ENCODE results near the gene MAD1L1. TPM values are rescaled to one million over a fixed set of nuclear protein-coding genes. Genes with fewer than 3 reads are reported as not detected.

MAD1L1 gene
- total RNA-seq, 1 donor from 2014 or later, result 53.8 TPM

GRCh38 chr7:2080477-2080876 lies 152.3 kb downstream of the MAD1L1 start:
- Mint-ChIP-seq H3K27ac (ENCODE audit: unreplicated experiment) (peak overlapping the region; percentile 57), H3K4me1 (peaks cover 39% of the 10 kb centered on the region), H3K4me3 (no peak overlapping the region), H3K27me3 (ENCODE audit: low read depth) (no peaks in the 10 kb centered on the region), H3K36me3 (ENCODE audit: low read depth) (no peaks in the 10 kb centered on the region), H3K9me3 (no peaks in the 10 kb centered on the region)
- no peak for DNase-seq (ENCODE audit: low read depth, low spot score)
- TF ChIP-seq CTCF (conservative IDR thresholded peaks at IDR 0.05), result no peak

- no peak for DNase-seq (ENCODE audit: low read depth, low spot score)
- Mint-ChIP-seq H3K4me1 (peaks cover 39% of the 10 kb centered on the region), H3K27me3 (ENCODE audit: low read depth) (no peaks in the 10 kb centered on the region), H3K9me3 (no peaks in the 10 kb centered on the region), H3K4me3 (no peak overlapping the region), H3K36me3 (ENCODE audit: low read depth) (no peaks in the 10 kb centered on the region), H3K27ac (ENCODE audit: unreplicated experiment) (no peak overlapping the region)
- no peak for TF ChIP-seq CTCF (conservative IDR thresholded peaks at IDR 0.05)
Measured at GRCh38 chr7:2080060-2080387, 152.7 kb downstream of the MAD1L1 start.

GRCh38 chr7:2079332-2080059 lies 153.2 kb downstream of the MAD1L1 start:
- Mint-ChIP-seq H3K4me3 (no peak overlapping the region), H3K9me3 (no peaks in the 10 kb centered on the region), H3K27ac (ENCODE audit: unreplicated experiment) (no peak overlapping the region), H3K4me1 (peaks cover 37% of the 10 kb centered on the region), H3K36me3 (ENCODE audit: low read depth) (no peaks in the 10 kb centered on the region), H3K27me3 (ENCODE audit: low read depth) (no peaks in the 10 kb centered on the region)
- DNase-seq (ENCODE audit: low read depth, low spot score), result no peak
- no peak for TF ChIP-seq CTCF (conservative IDR thresholded peaks at IDR 0.05)

GRCh38 chr7:2078899-2079298 lies 153.8 kb downstream of the MAD1L1 start:
- H3K4me3 Mint-ChIP-seq, result no peak overlapping the region
- H3K9me3 Mint-ChIP-seq, result no peaks in the 10 kb centered on the region
- H3K27ac Mint-ChIP-seq (ENCODE audit: unreplicated experiment), result no peak overlapping the region

GRCh38 chr7:2076649-2077064 lies 156.1 kb downstream of the MAD1L1 start:
- Mint-ChIP-seq H3K9me3 (no peaks in the 10 kb centered on the region), H3K4me3 (no peak overlapping the region), H3K36me3 (ENCODE audit: low read depth) (no peaks in the 10 kb centered on the region), H3K27me3 (ENCODE audit: low read depth) (no peaks in the 10 kb centered on the region), H3K27ac (ENCODE audit: unreplicated experiment) (no peak overlapping the region), H3K4me1 (peaks cover 23% of the 10 kb centered on the region)
- DNase-seq (ENCODE audit: low read depth, low spot score), result no peak
- no peak for TF ChIP-seq CTCF (conservative IDR thresholded peaks at IDR 0.05)

More at GRCh38 chr7:2078899-2079298, 153.8 kb downstream of the MAD1L1 start:
- no peaks in the 10 kb centered on the region for H3K27me3 Mint-ChIP-seq (ENCODE audit: low read depth)
- H3K36me3 Mint-ChIP-seq (ENCODE audit: low read depth), result no peaks in the 10 kb centered on the region
- no peak for TF ChIP-seq CTCF (conservative IDR thresholded peaks at IDR 0.05)
- no peak for DNase-seq (ENCODE audit: low read depth, low spot score)
- H3K4me1 Mint-ChIP-seq, result peaks cover 37% of the 10 kb centered on the region

All from neural crest cell (in vitro differentiated cells).